ENCODE data around the gene IREB2. TPM values are rescaled to one million over a fixed set of nuclear protein-coding genes. Genes with fewer than 3 reads are reported as not detected.

Gene IREB2
- total and polyA plus RNA-seq, 2 donors (not counting 1 experiment from before 2014, with no cell fraction given), result 14.7 to 92.1 TPM

DNA sequence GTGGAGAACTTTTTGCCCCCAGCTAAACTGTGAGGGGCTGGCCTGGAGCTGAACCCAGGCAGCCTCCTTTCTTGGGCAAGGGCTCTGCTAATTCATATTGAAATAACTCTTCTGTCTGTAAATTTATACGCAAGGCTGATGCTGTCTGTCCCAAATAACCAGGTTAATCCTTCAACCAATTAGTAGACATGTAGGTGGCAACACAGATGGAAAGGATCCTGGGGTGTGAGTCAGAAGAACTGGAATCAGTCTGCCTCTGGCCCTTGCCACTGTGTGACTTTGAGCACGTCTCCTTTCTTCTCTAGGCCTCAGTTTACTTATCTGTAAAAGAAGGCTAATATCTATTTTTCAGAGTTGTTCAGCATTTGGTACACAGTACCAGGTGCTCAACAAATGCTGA lies 48.3 kb upstream of the IREB2 start:
- ATAC-seq (ENCODE audit: low read depth) (no peak), DNase-seq (no peak)
- H3K4me2 ChIP-seq (replicated peaks; ENCODE audit: low read depth, low read length, poor library complexity, severe bottlenecking), result no peak overlapping the region
- H3K36me3 ChIP-seq (replicated peaks in 1 of 2; ENCODE audit: control extremely low read depth in 1 of 2, control insufficient read depth in 1 of 2, extremely low read depth in 1 of 2, insufficient read depth in 2 of 2, low read length in 1 of 2), result no peaks in the 10 kb centered on the region
- H4K20me1 ChIP-seq (ENCODE audit: control insufficient read depth, insufficient read depth, low read length, poor library complexity, severe bottlenecking), result no peaks in the 10 kb centered on the region
- no CpG with 5 or more reads among the region's 2 CpGs for WGBS (ENCODE audit: insufficient coverage)
- H3K79me2 ChIP-seq (ENCODE audit: control insufficient read depth, insufficient read depth, low read length), result no peaks in the 10 kb centered on the region
- no peaks in the 10 kb centered on the region for H3K4me1 ChIP-seq (ENCODE audit: control insufficient read depth in 2 of 2, insufficient read depth in 2 of 2, low read length in 2 of 2)
- no peak overlapping the region for H3K27ac ChIP-seq (ENCODE audit: low read length in 2 of 2)
- Mint-ChIP-seq H3K27me3 (peaks cover 38% of the 10 kb centered on the region), H3K4me1 (no peaks in the 10 kb centered on the region), H3K27ac (no peak overlapping the region), H3K4me3 (no peak overlapping the region), H3K9me3 (ENCODE audit: insufficient read depth) (no peaks in the 10 kb centered on the region)
- no peak overlapping the region for H3K4me3 ChIP-seq (ENCODE audit: control extremely low read depth in 1 of 5, extremely low read depth in 1 of 5, insufficient read depth in 1 of 5, low read depth in 2 of 5, low read length in 4 of 5)
- no peak overlapping the region for H3K9ac ChIP-seq (ENCODE audit: low read length)
- CTCF ChIA-PET, result no interaction called here
- H2AFZ ChIP-seq (ENCODE audit: insufficient read depth, low read depth, low read length, poor library complexity, severe bottlenecking), result no peak overlapping the region
- intact Hi-C loops (cut with micrococcal nuclease), result no loop called here
- POLR2A ChIA-PET, result no interaction called here
- TF ChIP-seq EZH2 (IDR thresholded peaks at IDR 0.05; ENCODE audit: borderline replicate concordance, insufficient read depth, low read depth, low read length, poor library complexity, severe bottlenecking) (no peak), CTCF (IDR thresholded peaks at IDR 0.05) (no peak)
- no peaks in the 10 kb centered on the region for H3K9me3 ChIP-seq (ENCODE audit: control extremely low read depth in 1 of 3, control insufficient read depth in 2 of 3, insufficient read depth in 1 of 3, low read length in 2 of 3)
- peaks cover 0 to 8% (median 2%) of the 10 kb centered on the region in 4 experiments for H3K27me3 ChIP-seq (replicated peaks in 1 of 4; ENCODE audit: control extremely low read depth in 1 of 4, control insufficient read depth in 3 of 4, insufficient read depth in 4 of 4, low read length in 3 of 4)

DNA sequence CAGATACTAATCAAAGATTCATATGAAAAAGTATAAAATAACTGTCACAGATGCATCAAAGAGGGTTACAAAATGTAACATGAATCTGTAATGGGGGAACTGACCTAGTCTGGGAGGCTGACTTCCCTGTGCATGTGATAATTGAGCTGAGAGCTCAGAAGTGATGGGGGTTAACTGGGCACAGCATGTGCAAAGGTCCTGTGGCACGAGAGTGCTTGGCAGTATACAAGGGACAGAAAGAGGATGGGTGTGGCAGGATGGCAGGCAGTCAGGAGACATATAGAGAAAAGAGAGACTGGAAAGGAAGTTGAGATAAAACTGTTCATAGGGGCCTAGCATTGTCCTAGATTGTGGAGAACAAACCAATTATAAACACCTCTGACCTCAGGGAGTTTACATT lies 47.8 kb upstream of the IREB2 start:
- Histone ChIP-seq H3K27ac (ENCODE audit: low read length in 2 of 2) (no peak overlapping the region), H3K79me2 (ENCODE audit: control insufficient read depth, insufficient read depth, low read length) (no peaks in the 10 kb centered on the region), H3K9ac (ENCODE audit: low read length) (no peak overlapping the region), H3K27me3 (replicated peaks in 1 of 4; ENCODE audit: control extremely low read depth in 1 of 4, control insufficient read depth in 3 of 4, insufficient read depth in 4 of 4, low read length in 3 of 4) (peaks cover 0 to 3% (median 1%) of the 10 kb centered on the region in 4 experiments), H3K36me3 (replicated peaks in 1 of 2; ENCODE audit: control extremely low read depth in 1 of 2, control insufficient read depth in 1 of 2, extremely low read depth in 1 of 2, insufficient read depth in 2 of 2, low read length in 1 of 2) (no peaks in the 10 kb centered on the region), H3K4me1 (ENCODE audit: control insufficient read depth in 2 of 2, insufficient read depth in 2 of 2, low read length in 2 of 2) (no peaks in the 10 kb centered on the region), H3K9me3 (ENCODE audit: control extremely low read depth in 1 of 3, control insufficient read depth in 2 of 3, insufficient read depth in 1 of 3, low read length in 2 of 3) (no peaks in the 10 kb centered on the region), H2AFZ (ENCODE audit: insufficient read depth, low read depth, low read length, poor library complexity, severe bottlenecking) (no peak overlapping the region), H3K4me2 (replicated peaks; ENCODE audit: low read depth, low read length, poor library complexity, severe bottlenecking) (no peak overlapping the region), H3K4me3 (ENCODE audit: control extremely low read depth in 1 of 5, extremely low read depth in 1 of 5, insufficient read depth in 1 of 5, low read depth in 2 of 5, low read length in 4 of 5) (no peak overlapping the region), H4K20me1 (ENCODE audit: control insufficient read depth, insufficient read depth, low read length, poor library complexity, severe bottlenecking) (no peaks in the 10 kb centered on the region)
- no peak for DNase-seq
- no peak for TF ChIP-seq CTCF (IDR thresholded peaks at IDR 0.05)
- no peak for TF ChIP-seq EZH2 (IDR thresholded peaks at IDR 0.05; ENCODE audit: borderline replicate concordance, insufficient read depth, low read depth, low read length, poor library complexity, severe bottlenecking)
- no peak overlapping the region for H3K4me3 Mint-ChIP-seq
- no peak for ATAC-seq (ENCODE audit: low read depth)
- H3K4me1 Mint-ChIP-seq, result no peaks in the 10 kb centered on the region
- peaks cover 33% of the 10 kb centered on the region for H3K27me3 Mint-ChIP-seq
- CTCF ChIA-PET, result no interaction called here
- POLR2A ChIA-PET, result no interaction called here
- intact Hi-C loops (cut with micrococcal nuclease), result no loop called here
- WGBS (ENCODE audit: insufficient coverage), result 83% methylated on average over 1 of the region's 1 CpG
- H3K9me3 Mint-ChIP-seq (ENCODE audit: insufficient read depth), result no peaks in the 10 kb centered on the region
- no peak overlapping the region for H3K27ac Mint-ChIP-seq
